ENCODE measurements around the gene YBEY. TPM values are rescaled to one million over a fixed set of nuclear protein-coding genes. Genes with fewer than 3 reads are reported as not detected.

Gene YBEY
- total RNA-seq, 4 donors from 2014 or later: 4.8 to 33.5 (median 9.1) TPM; not detected in 1

- TF ChIP-seq EP300 (IDR thresholded peaks at IDR 0.05; ENCODE audit: low read depth) (no peak), POLR2AphosphoS5 (IDR thresholded peaks at IDR 0.05) (no peak), CTCF (IDR thresholded peaks at IDR 0.05) (no peak)
- Histone ChIP-seq H3K4me1 (peaks cover 24 to 60% (median 55%) of the 10 kb centered on the region in 4 donors), H3K27ac (peak overlapping the region; percentile 98 to 99 (median 98)), H3K27me3 (no peaks in the 10 kb centered on the region), H3K4me3 (peak overlapping the region in 2 of 4 donors; percentile 86 to 92), H3K36me3 (peaks cover 0 to 25% (median 8%) of the 10 kb centered on the region in 4 donors), H3K9me3 (no peaks in the 10 kb centered on the region)
- DNase-seq: no peak
- WGBS, 2 donors (ENCODE audit: low coverage in 1 of 2): 69 to 83% methylated on average over 1 of the region's 1 CpG
- in situ Hi-C loops (cut with MboI; ENCODE audit: low pct_ligation_motif_present in 1 of 4, low pct_unique_long_range_greater_than_20kb in 1 of 4, low sequenced_read_pairs in 3 of 4): no loop called here
- intact Hi-C loops (cut with DNase I; ENCODE audit: low total_unique reads): no loop called here
These were observed 1.4 kb upstream of the YBEY start for GRCh38 chr21:46284733-46285132.

- intact Hi-C loops (cut with DNase I; ENCODE audit: low total_unique reads): no loop called here
- in situ Hi-C loops (cut with MboI; ENCODE audit: low pct_ligation_motif_present in 1 of 4, low pct_unique_long_range_greater_than_20kb in 1 of 4, low sequenced_read_pairs in 3 of 4): no loop called here
These were observed 908 bp upstream of the YBEY start, which contains the start of gene MCM3AP for GRCh38 chr21:46285206-46285661. MCM3AP (minus strand) TSS chr21:46285611; CDS start chr21:46285286, 325 bp downstream.

GRCh38 chr21:46286648-46287002, 483 bp downstream of the YBEY start:
- H3K9me3 ChIP-seq: no peaks in the 10 kb centered on the region

More at GRCh38 chr21:46285206-46285661, 908 bp upstream of the YBEY start, which contains the start of gene MCM3AP:
- Histone ChIP-seq H3K27me3 (no peaks in the 10 kb centered on the region), H3K4me3 (peak within 1 kb of the TSS; percentile 79 to 92 (median 86)), H3K9me3 (no peaks in the 10 kb centered on the region), H3K4me1 (peaks cover 24 to 60% (median 55%) of the 10 kb centered on the region in 4 donors), H3K27ac (peak within 1 kb of the TSS; percentile 98 to 99 (median 98)), H3K36me3 (peaks cover 0 to 20% (median 5%) of the 10 kb centered on the region in 4 donors)
- 30 to 36% methylated on average over 6 of the region's 6 CpGs for WGBS, 2 donors (ENCODE audit: low coverage in 1 of 2)
- DNase-seq: no peak
- TF ChIP-seq CTCF (IDR thresholded peaks at IDR 0.05) (no peak), POLR2A (IDR thresholded peaks at IDR 0.05) (no peak), POLR2AphosphoS5 (IDR thresholded peaks at IDR 0.05) (no peak)

GRCh38 chr21:46287541-46287940, 1.4 kb downstream of the YBEY start:
- peak overlapping the region in 2 of 4 donors; percentile 98 to 99 for H3K27ac ChIP-seq
- intact Hi-C loops (cut with DNase I; ENCODE audit: low total_unique reads): no loop called here
- peaks cover 0 to 4% (median under 1%) of the 10 kb centered on the region in 4 donors for H3K36me3 ChIP-seq
- no peak for DNase-seq
- no peak for TF ChIP-seq CTCF (IDR thresholded peaks at IDR 0.05)
- TF ChIP-seq POLR2A (IDR thresholded peaks at IDR 0.05): no peak
- no peak for TF ChIP-seq EP300 (IDR thresholded peaks at IDR 0.05; ENCODE audit: low read depth)
- TF ChIP-seq POLR2AphosphoS5 (IDR thresholded peaks at IDR 0.05): no peak
- H3K4me1 ChIP-seq: peaks cover 20 to 50% (median 42%) of the 10 kb centered on the region in 4 donors
- no peaks in the 10 kb centered on the region for H3K27me3 ChIP-seq
- no peaks in the 10 kb centered on the region for H3K9me3 ChIP-seq
- WGBS, 2 donors (ENCODE audit: low coverage in 1 of 2): 81 to 82% methylated on average over 6 to 10 of the region's 10 CpGs
- H3K4me3 ChIP-seq: no peak overlapping the region
- in situ Hi-C loops (cut with MboI; ENCODE audit: low pct_ligation_motif_present in 1 of 4, low pct_unique_long_range_greater_than_20kb in 1 of 4, low sequenced_read_pairs in 3 of 4): no loop called here

More at GRCh38 chr21:46286648-46287002, 483 bp downstream of the YBEY start:
- peak overlapping the region; percentile 79 to 92 (median 86) for H3K4me3 ChIP-seq
- H3K27ac ChIP-seq: peak overlapping the region; percentile 98 to 99 (median 98)
- no peak for DNase-seq
- WGBS, 2 donors (ENCODE audit: low coverage in 1 of 2): 0 to 1% methylated on average over 8 to 16 of the region's 16 CpGs
- H3K27me3 ChIP-seq: no peaks in the 10 kb centered on the region
- intact Hi-C loops (cut with DNase I; ENCODE audit: low total_unique reads): no loop called here
- in situ Hi-C loops (cut with MboI; ENCODE audit: low pct_ligation_motif_present in 1 of 4, low pct_unique_long_range_greater_than_20kb in 1 of 4, low sequenced_read_pairs in 3 of 4): no loop called here
- H3K36me3 ChIP-seq: peaks cover 0 to 10% (median 2%) of the 10 kb centered on the region in 4 donors
- peaks cover 20 to 59% (median 50%) of the 10 kb centered on the region in 4 donors for H3K4me1 ChIP-seq
- TF ChIP-seq POLR2AphosphoS5 (IDR thresholded peaks at IDR 0.05) (no peak), CTCF (IDR thresholded peaks at IDR 0.05) (no peak), POLR2A (IDR thresholded peaks at IDR 0.05) (no peak), EP300 (IDR thresholded peaks at IDR 0.05; ENCODE audit: low read depth) (no peak)

Data from transverse colon (tissue), 4 donors.